Activated CD8-positive, alpha-beta memory T cell treated with anti-CD3 and anti-CD28 coated beads for 48 hours (primary cell): Measurements from ENCODE around the gene NCMAP.
"Not testable (repeated sequence)": the region's sequence is repeated elsewhere in the genome, so short reads cannot be mapped to it uniquely, and the experiment has no call there.

ENCODE experiments used
- DNase-seq, 3 experiments: peaks; one replicate each; pipeline ENCODE4 v3.0.0-alpha.2; 2020; ENCODE audit warnings: low read depth in 2 of 3, low spot score in 2 of 3

NCMAP gene

GRCh38 chr1:24555591-24556413 is at the start of gene NCMAP:
NCMAP (plus strand) TSS chr1:24556087; CDS start chr1:24595431, 39,344 bp downstream.
- no peak for DNase-seq

DNA sequence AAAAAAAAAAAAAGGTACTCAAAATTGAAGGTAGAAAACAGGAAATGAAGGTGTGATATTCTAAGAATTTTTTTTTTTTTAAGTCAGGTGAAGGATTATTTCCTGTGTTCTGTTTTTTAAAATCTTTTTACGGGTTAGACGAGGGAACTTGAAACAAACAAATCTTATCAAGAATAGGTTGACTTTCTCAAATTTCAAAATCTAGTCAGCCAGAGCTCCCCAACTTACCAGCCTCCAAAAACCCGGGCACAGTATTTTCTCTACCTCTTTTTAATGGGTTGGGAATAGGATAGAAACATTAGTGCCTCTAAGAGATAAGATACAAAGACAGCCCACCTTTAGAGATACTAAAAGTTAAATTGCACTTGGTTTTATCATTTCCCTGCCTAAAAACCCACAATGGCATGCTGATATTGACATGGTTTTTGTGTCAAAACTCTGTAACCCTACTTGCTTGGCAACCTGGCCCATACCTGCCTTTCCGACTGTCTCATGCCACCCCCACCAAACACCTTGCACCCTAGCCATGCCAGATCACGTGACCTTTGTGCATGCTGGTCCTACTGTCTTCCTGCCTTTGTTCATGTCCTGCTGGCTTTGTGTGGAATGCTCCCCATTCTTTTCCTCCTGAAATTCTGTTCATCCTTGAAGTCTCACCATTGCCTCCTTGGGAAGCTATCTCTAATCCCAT is 49.1 kb upstream of the NCMAP start:
- no peak for DNase-seq

- DNase-seq = no peak
Observed at GRCh38 chr1:24507405-24507804, 48.5 kb upstream of the NCMAP start.

GRCh38 chr1:24508911-24509310 is 47.0 kb upstream of the NCMAP start:
- no peak for DNase-seq

- DNase-seq = no peak
Observed at GRCh38 chr1:24513706-24514105, 42.2 kb upstream of the NCMAP start.

- no peak for DNase-seq
Observed at GRCh38 chr1:24514946-24515345, 40.9 kb upstream of the NCMAP start.

- DNase-seq = not testable (repeated sequence)
Observed at GRCh38 chr1:24515671-24516209, 40.1 kb upstream of the NCMAP start.

- no peak for DNase-seq
Observed at GRCh38 chr1:24516506-24516905, 39.4 kb upstream of the NCMAP start.

DNA sequence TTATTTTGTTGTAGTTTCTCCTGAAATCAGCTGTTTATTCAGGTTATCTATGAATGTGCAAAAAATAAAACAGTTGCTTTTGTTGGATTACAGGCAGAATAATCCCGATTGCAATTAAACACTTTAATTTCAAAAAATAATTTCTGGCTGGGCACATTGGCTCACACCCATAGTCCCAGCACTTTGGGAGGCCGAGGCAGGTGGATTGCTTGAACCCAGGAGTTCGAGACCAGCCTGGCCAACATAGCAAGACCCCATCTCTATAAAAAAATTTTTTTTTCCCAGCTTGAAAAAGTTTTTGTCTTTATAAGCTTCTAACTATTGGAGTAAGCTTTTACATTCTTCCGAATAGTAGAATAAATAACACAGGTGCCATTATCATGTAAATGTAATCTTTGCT is 38.0 kb upstream of the NCMAP start:
- DNase-seq = no peak

- DNase-seq = not testable (repeated sequence)
Observed at GRCh38 chr1:24520282-24520681, 35.6 kb upstream of the NCMAP start.

- no peak for DNase-seq
Observed at GRCh38 chr1:24525606-24526005, 30.3 kb upstream of the NCMAP start.

- DNase-seq = no peak
Observed at GRCh38 chr1:24526045-24526444, 29.8 kb upstream of the NCMAP start.

GRCh38 chr1:24526940-24527542 is 28.8 kb upstream of the NCMAP start:
- no peak for DNase-seq

- DNase-seq = no peak
Observed at GRCh38 chr1:24528744-24529143, 27.1 kb upstream of the NCMAP start.

GRCh38 chr1:24529292-24529691 is 26.6 kb upstream of the NCMAP start:
- DNase-seq = not testable (repeated sequence)

- DNase-seq = peak; percentile 52 to 59 (median 54)
Observed at GRCh38 chr1:24535021-24535424, 20.9 kb upstream of the NCMAP start.

GRCh38 chr1:24535778-24536177 is 20.1 kb upstream of the NCMAP start:
- DNase-seq = no peak

GRCh38 chr1:24536391-24536840 is 19.5 kb upstream of the NCMAP start:
- DNase-seq = peak in 2 of 3 experiments; percentile 37 to 42

DNA sequence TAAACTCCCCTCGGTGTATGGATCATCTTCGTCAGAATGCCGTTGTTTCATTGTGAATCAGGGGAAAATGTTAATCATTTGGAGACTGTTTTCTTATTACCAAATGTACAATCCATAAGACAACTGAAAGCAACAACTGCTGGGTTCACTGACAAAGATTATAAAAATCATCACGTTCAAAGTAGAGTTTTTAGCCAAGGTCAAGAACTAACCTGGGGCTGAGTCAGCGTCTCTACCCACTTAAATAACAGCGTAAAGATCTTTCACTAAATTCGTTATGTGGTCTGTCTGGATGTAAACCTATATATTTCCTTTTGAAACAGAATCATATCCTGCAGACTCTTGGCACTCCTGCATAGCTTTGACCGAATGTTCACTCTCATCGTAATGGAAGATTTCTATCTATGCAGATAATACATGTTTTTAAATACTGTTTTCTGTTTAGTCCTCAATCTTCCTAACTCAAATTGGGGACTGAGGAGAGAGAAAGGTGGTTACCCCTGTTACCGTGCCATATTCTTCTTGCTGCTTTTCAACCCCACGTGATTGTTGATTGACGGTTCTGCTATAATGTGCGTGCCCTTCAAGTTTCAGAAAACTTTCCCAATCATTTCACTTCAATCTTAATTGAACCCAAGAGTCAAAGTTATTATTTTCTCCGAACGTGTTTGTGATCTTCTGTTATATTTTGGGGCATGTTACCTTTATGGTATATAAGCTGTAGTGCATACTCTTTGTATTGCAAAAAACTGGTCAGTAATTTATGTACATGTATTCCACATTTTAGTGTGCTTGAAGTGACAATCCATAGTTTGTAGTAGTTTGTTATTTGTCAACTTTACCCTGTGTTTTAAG is 15.6 kb upstream of the NCMAP start:
- DNase-seq = no peak

DNA sequence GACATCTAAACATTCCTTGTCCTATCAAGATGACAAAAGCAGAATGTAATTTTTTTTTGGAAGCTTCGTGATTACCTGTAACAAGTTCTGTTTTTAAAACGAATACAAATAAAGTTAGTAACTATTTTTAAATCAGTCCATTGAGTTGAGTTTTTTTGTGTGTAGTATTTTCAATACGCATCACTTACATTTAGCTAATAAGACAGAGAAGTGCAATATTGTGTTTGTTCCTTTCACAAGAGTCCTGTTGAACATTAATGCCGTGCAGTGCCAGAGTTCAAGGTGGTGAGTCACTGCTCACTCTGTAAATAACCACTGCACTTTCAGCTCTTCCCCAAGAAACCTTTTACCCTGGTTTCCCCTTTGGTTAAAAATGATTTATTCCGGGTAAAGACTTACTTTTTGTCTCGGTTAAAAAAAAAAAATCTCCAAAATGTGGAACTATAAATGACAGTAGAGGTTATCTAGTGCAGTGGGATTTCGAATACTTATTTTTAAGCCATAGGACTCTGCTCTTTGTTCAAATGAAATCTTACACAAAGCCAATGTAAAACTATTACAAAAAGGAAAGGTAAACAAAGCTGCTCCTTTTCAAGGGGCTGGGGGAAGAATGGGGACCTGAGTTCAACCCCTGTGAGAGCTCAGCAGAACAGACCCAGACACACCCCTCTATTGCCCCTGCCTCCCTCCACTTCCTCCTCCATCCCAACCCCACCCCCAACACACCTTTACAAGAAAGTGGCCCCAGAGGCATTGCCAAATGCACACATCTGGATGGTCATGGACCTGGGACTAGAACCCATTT is 14.8 kb upstream of the NCMAP start:
- no peak for DNase-seq
